Hepatocyte (in vitro differentiated cells): ENCODE results near the gene PTPRK. TPM values are rescaled to one million over a fixed set of nuclear protein-coding genes. Genes with fewer than 3 reads are reported as not detected.

Experiments
- DNase-seq: peaks from one replicate; pipeline ENCODE4 v3.0.0-alpha.2; 2016; ENCODE audit warnings: low spot score
- H2AFZ ChIP-seq: fragments of 200-600 bp; sonication (generic); 2 replicates; pipeline ENCODE4 v1.6.0; 2016; ENCODE audit warnings: antibody characterized with exemption, mild to moderate bottlenecking
- H3K27ac ChIP-seq: fragments of 200-600 bp; sonication (generic); 2 replicates; pipeline ENCODE4 v1.5.1; 2016; ENCODE audit warnings: mild to moderate bottlenecking
- H3K27me3 ChIP-seq: fragments of 200-600 bp; sonication (generic); 2 replicates; pipeline ENCODE4 v1.6.1; 2016
- H3K36me3 ChIP-seq: fragments of 200-600 bp; sonication (generic); replicated peaks from 2 replicates; pipeline ENCODE4 v1.5.1; 2016; ENCODE audit warnings: low read depth; ENCODE audit not compliant: insufficient read depth
- H3K4me1 ChIP-seq: fragments of 200-600 bp; sonication (generic); 2 replicates; pipeline ENCODE4 v1.5.1; 2016; ENCODE audit warnings: mild to moderate bottlenecking, moderate library complexity; ENCODE audit not compliant: insufficient read depth
- H3K4me2 ChIP-seq: fragments of 200-600 bp; sonication (generic); 2 replicates; pipeline ENCODE4 v1.6.0; 2016
- H3K4me3 ChIP-seq: fragments of 200-600 bp; sonication (generic); 2 replicates; pipeline ENCODE4 v1.5.1; 2016; ENCODE audit warnings: mild to moderate bottlenecking
- H3K79me2 ChIP-seq: fragments of 200-600 bp; sonication (generic); 2 replicates; pipeline ENCODE4 v1.6.0; 2017; ENCODE audit warnings: mild to moderate bottlenecking
- H3K9me2 ChIP-seq: fragments of 200-600 bp; sonication (generic); replicated peaks from 2 replicates; pipeline ENCODE4 v1.6.0; 2017; ENCODE audit warnings: mild to moderate bottlenecking; ENCODE audit not compliant: insufficient read depth
- H3K9me3 ChIP-seq: fragments of 200-600 bp; sonication (generic); 2 replicates; pipeline ENCODE4 v1.5.1; 2016; ENCODE audit warnings: low read depth, mild to moderate bottlenecking
- H4K20me1 ChIP-seq: fragments of 200-600 bp; sonication (generic); 2 replicates; pipeline ENCODE4 v1.6.0; 2016; ENCODE audit warnings: mild to moderate bottlenecking; ENCODE audit not compliant: insufficient read depth, poor library complexity, severe bottlenecking
- CTCF ChIP-seq: fragments of 200-600 bp; sonication (generic); IDR thresholded peaks from 2 replicates; pipeline ENCODE4 v1.5.1; 2016; ENCODE audit warnings: antibody characterized with exemption, mild to moderate bottlenecking; ENCODE audit not compliant: poor library complexity
- EZH2 ChIP-seq: fragments of 200-600 bp; sonication (generic); IDR thresholded peaks from 2 replicates; pipeline ENCODE4 v1.6.1; 2016; ENCODE audit warnings: antibody characterized with exemption, mild to moderate bottlenecking, borderline replicate concordance
- EZH2phosphoT487 ChIP-seq: fragments of 200-600 bp; sonication (generic); IDR thresholded peaks from one replicate; pipeline ENCODE4 v1.6.1; 2018; ENCODE audit warnings: antibody characterized with exemption, mild to moderate bottlenecking, low read depth, moderate library complexity; ENCODE audit not compliant: unreplicated experiment, severe bottlenecking
- WGBS: methylation state at CpG from one replicate; pipeline ENCODE4 v1.1.6; 2016; ENCODE audit warnings: low lambda C conversion rate; ENCODE audit errors: missing lambda C conversion rate; 5-methylcytosine and 5-hydroxymethylcytosine counted together
- polyA plus RNA-seq: library from polyadenylated mRNA; unstranded; fragments of >200 nt; fragmentation: Nextera tagmentation; extraction: Ambion mirVana; gene quantifications from 2 replicates; pipeline ENCODE4 v1.2.1, GENCODE V29; 2016
- total RNA-seq: library from RNA; depleted of rRNA; stranded (reverse); fragments of >200 nt; gene quantifications from 2 replicates; pipeline ENCODE4 v1.2.3, GENCODE V29; 2014

The PTPRK gene
- total and polyA plus RNA-seq, 2 experiments from 2014 or later = 42.0 to 80.2 TPM

- Histone ChIP-seq H3K27ac (no peak overlapping the region), H3K4me1 (peaks cover 5% of the 10 kb centered on the region)
Measured at GRCh38 chr6:128209771-128210170, 310.6 kb downstream of the PTPRK start.

GRCh38 chr6:128208851-128209580, 311.4 kb downstream of the PTPRK start:
- no peaks in the 10 kb centered on the region for H3K27me3 ChIP-seq
- H3K4me3 ChIP-seq = no peak overlapping the region
- 75% methylated on average over 5 of the region's 5 CpGs for WGBS
- peaks cover 5% of the 10 kb centered on the region for H3K4me1 ChIP-seq
- H3K27ac ChIP-seq = no peak overlapping the region
- H3K36me3 ChIP-seq = no peaks in the 10 kb centered on the region
- no peaks in the 10 kb centered on the region for H3K9me3 ChIP-seq
- DNase-seq = no peak
- no peaks in the 10 kb centered on the region for H3K9me2 ChIP-seq
- peaks cover 2% of the 10 kb centered on the region for H3K79me2 ChIP-seq
- no peaks in the 10 kb centered on the region for H4K20me1 ChIP-seq
- no peak overlapping the region for H3K4me2 ChIP-seq
- H2AFZ ChIP-seq = no peak overlapping the region
- TF ChIP-seq EZH2phosphoT487 (no peak), EZH2 (no peak), CTCF (no peak)

More at GRCh38 chr6:128209771-128210170, 310.6 kb downstream of the PTPRK start:
- H3K4me3 ChIP-seq = no peak overlapping the region
- TF ChIP-seq CTCF (no peak), EZH2phosphoT487 (no peak), EZH2 (no peak)
- H3K4me2 ChIP-seq = no peak overlapping the region
- DNase-seq = no peak
- H3K27me3 ChIP-seq = no peaks in the 10 kb centered on the region
- H3K79me2 ChIP-seq = no peaks in the 10 kb centered on the region
- no peaks in the 10 kb centered on the region for H3K36me3 ChIP-seq
- WGBS = 86% methylated on average over 3 of the region's 3 CpGs
- no peak overlapping the region for H2AFZ ChIP-seq
- no peaks in the 10 kb centered on the region for H4K20me1 ChIP-seq
- H3K9me2 ChIP-seq = no peaks in the 10 kb centered on the region
- H3K9me3 ChIP-seq = no peaks in the 10 kb centered on the region

GRCh38 chr6:128208078-128208477, 312.3 kb downstream of the PTPRK start:
- Histone ChIP-seq H4K20me1 (no peaks in the 10 kb centered on the region), H3K9me3 (no peaks in the 10 kb centered on the region), H2AFZ (no peak overlapping the region), H3K4me1 (peaks cover 5% of the 10 kb centered on the region), H3K4me2 (no peak overlapping the region), H3K27ac (no peak overlapping the region), H3K9me2 (no peaks in the 10 kb centered on the region), H3K79me2 (peaks cover 11% of the 10 kb centered on the region), H3K4me3 (no peak overlapping the region), H3K36me3 (no peaks in the 10 kb centered on the region), H3K27me3 (no peaks in the 10 kb centered on the region)
- TF ChIP-seq EZH2phosphoT487 (no peak), CTCF (no peak), EZH2 (no peak)
- DNase-seq = no peak
